HG03139 (cell line): ENCODE measurements around the gene CDYL.
"Not testable (repeated sequence)": the region's sequence is repeated elsewhere in the genome, so short reads cannot be mapped to it uniquely, and the experiment has no call there.

Experiments used
- ATAC-seq: cut with Tn5 transposase; IDR thresholded peaks from one replicate; pipeline ENCODE4 v1.9.1; 2021; ENCODE audit not compliant: unreplicated experiment

Gene CDYL

DNA sequence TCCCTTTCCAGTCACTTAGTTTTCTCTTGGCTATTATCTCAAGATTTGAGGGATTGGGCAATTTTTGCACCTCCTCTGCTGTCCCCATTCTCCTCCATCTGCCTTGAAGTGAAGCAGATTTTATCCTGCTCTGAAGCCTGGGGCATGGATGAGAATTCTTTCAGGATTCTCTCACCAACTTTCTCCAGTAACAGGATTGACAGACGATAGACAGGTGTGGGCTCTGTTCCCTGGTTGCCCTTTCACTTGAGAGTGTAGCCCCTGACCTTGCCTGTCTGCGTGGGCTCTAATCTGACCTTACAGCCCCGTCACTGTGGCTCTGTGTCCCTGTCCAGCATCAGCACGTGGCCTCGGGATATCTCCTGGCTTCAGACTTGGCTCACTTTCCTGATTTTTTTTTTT, 27.1 kb downstream of the CDYL start:
- ATAC-seq = no peak

DNA sequence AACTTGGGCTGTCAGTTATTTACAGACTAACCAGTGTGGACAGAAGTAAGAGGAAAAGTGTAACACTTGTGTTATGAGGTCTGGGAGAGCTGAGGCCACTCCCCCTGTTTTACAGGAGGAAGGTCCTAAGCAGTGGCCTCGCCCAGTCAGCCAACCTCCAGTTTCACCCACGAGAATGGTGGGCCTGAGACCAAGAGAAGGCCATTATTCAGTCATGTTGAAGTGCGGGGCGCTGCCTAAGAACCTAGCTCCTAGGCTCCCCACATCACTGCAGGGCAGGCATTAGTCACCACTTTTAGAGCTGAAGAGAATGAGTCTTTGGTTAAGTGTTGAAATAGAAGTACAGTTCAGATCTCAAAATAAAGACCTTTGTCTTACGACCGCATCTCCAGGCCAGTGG, 27.9 kb downstream of the CDYL start:
- ATAC-seq = no peak

DNA sequence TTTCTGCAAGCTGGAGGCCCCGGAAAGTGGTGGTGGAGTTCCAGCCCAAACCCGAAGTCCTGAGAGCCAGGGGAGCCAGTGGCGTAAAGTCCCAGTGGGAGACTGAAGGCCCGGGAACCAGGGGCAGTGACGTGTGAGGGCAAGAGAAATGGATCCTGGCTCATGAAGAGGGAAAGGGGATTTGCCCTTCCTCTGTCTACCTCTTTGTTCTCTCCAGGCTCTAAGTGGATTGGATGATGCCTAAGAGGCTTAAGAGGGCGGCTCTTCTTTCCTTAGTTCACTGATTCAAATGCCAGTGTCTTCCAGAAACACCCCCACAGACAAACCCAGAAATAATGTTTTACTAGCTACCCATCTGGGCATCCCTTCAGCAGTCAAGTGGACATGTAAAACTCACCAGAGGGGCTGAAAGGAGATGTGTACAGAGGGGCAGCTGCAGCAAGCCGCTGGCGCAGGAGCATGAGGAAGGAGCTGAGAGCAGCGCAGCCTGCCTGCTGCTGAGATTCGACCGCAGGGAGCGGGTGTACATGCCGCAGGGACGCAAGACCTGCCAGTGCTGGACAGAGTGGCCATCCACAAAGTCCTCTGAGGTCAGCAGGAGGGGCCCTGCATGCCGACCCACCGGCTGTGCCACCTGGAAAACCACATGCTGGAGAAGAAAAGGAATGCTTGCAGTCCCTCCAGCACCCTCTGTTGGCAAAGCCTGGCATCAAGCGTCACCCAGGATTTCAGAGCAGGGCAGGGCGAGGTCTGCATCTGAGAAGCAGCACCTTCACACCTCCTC, 29.5 kb downstream of the CDYL start:
- ATAC-seq = no peak

DNA sequence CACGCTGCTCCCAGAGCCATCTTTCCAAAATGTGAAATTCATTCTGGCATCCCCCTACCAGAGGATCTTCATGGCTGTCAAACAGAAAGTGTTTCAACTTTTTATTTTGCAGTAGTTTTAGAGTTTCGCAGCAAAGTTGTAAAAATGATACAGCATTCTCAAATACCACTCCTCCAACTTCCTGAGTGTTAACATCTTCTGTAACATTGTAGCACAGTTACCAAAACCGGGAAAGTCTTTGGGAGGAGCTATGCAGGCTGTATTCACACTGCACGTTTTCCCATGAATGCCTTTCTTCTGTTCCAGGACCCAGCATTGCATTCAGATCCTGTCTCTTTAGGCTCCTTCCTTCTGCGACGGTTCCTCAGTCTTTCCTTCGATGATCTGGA, 30.1 kb downstream of the CDYL start:
- ATAC-seq = no peak

DNA sequence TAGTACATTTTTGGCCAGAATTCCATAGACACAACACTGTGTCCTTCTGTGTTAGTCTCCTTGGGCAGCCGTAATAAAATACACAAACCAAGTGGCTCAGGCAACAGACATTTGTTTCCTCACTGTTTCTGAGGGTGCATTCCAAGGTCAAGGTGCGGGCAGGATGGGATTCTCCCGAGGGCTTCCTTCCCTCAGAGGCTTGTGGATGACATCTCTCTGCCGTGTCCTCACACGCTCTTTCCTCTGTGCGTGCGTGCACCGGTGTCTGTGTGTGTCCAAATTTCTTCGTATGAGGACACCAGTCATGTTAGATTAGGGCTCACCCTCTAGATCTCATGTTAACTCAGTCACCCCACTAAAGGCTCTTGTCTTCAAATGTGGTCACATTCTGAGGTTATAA, 30.6 kb downstream of the CDYL start:
- ATAC-seq = no peak

DNA sequence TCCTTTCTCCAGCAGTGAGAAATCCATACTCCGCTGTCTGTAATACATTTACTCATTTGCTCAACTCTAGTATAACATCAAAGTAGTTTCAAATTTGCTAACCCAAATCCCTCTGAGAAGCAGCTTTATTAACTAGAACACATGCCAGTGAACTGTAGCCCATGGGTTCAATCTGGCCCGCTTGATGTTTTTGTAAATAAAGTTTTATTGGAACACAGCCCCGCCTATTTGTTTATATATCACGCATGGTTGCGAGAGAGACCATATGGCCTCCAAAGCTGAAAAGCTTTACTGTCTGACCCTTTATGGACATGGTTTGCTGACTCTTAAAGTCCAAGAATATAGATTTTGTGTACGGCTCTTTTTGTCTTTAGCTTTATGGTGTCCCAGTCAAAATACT, 32.2 kb downstream of the CDYL start:
- ATAC-seq = no peak

DNA sequence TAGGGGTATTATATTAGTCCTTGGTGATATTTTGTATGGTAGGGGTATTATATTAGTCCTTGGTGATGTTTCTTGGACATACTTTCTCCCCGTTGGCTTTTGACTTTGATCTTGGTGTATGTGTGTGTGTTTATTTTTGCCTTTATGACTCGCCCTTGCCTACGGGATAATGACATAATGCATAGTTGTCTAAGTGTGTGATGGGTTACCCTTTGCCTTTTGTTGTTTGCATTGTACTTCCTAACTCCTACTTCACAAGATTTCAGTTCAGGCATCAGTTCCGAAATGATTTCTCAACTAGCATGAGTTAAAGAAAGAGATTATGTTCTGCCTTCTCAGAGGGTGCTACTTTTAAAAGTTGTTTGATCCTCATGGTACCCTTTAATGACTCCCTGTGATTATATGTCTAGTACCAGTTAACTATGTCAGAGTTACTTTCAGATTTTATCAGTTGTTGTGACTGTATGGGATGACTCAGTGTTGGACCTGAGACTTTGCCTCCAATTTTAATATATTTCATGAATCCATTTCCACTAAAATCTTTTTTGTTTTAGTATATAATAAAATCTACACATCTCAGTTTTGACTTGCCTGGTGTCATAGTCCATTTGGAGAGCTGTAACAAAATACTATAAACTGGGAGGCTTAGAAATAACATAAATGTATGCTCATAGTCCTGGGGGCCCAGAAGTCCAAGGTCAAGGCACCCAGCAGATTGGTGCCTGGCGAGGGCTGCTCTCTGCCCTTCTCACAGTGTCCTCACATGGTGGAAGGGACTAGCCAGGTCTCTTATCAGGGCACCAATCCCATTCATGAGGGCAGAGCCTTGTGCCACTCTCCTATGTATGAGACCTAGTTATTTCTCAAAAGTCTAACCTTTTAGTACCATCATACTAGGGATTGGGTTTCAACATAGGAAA, 34.1 kb downstream of the CDYL start:
- ATAC-seq = no peak

DNA sequence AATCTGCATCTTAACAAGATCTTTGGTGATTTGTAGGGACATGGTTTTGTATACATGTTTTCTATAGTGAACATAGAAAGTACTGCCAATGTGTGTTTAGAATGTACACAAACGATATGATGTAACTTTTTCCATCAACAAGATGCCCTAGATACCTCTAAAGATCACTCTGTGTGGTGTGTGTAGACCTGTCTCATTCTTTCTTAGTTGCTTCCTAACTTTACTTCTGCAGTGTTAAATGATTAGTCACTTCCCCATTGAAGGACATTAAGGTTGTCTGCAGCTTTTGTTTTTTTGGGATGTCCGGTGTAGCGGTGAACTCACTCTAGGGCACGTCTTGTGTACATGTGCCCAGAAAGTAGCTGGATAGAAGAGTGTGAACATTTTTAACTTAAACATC, 35.9 kb downstream of the CDYL start:
- ATAC-seq = no peak

DNA sequence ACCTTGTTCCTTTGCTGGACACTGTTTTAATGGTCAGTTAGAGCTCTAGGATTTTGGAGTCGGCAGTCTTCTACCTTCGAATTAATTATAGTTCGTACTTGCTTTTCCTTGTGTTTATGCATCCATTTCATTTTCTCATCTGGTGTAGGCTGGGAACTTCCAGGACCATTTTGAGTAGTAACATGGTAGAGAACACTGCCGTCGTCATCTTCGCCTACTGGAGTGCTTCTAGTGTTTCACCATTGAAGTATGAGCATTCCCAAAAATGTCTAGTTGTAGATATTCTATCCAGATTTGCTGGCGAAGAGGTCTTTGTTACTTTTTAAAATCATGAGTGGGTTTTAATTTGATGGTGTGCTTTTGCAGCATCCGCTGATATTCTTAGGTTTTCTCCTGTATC, 36.9 kb downstream of the CDYL start:
- no peak for ATAC-seq

DNA sequence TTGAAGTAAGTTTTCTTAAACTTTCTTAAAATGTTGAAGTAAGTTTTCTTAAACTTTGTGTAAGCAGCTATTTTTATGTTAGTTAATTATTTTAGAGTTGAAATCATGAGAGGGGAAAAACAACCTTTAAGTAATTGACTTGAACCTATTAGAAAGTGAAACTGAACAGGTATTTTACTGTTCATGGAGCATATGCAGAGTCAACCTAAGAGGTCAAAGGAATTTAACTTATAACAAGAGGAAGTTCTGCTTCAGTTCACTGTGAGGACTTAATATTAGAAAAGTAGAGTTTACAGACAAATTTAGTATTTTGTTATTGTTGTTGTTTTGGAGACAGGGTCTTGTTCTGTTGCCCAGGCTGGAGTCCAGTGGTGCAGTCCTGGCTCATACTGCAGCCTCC, 38.0 kb downstream of the CDYL start:
- no peak for ATAC-seq

DNA sequence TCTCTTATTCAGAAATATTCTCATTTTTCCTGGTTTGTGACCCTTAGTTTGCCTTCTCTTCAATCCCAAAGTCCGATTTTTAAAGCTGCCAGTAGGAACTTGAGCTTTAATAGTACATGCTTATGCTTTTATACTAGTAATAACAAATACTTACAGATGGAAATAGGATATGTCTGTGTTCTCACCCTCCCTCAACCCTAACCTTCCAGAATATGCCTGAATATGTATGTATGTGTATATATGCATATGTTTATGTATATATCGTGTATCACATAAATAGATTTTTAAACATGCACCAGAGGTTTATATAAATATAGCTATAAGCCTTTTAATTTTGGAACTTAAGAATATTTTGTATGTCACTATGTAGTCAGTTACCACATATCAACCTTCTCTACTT, 38.8 kb downstream of the CDYL start:
- no peak for ATAC-seq

DNA sequence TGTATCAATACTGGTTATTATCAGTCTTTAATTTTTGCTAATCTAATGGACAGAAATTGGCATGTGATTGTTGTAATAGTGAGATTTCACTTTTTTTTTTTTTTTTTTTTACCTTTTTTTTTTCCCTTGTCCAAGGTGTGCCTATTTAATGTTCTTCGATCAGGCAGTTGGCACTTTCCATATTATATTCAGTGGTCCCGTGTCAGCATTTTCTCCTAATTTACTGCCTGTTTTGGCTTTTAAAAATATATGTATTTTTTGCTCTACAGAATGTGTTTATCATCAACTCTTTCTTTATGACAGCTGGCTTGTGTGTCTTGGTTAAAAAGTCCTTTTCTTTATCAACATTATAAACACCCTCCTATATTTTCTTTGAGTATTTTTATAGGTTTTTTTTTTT, 39.4 kb downstream of the CDYL start:
- ATAC-seq = no peak

DNA sequence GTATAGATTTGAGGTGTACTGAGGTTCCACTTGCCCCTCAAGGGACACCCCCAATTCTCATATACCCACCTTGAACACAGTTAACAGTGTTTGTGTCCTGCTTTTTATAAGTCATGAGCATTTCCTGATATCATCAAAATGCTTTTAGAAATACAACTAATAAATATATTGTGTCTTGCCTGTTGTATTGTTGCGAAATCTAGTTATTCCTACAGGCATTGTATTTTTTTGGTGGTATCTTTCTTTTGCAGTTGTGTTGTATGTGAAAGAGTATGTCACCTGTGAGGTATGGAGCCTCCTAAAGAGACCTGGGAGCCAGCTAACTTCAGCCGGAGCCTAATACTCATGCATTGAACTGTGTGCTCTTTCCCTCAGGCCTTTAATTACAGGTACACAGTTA, 40.7 kb downstream of the CDYL start:
- no peak for ATAC-seq

DNA sequence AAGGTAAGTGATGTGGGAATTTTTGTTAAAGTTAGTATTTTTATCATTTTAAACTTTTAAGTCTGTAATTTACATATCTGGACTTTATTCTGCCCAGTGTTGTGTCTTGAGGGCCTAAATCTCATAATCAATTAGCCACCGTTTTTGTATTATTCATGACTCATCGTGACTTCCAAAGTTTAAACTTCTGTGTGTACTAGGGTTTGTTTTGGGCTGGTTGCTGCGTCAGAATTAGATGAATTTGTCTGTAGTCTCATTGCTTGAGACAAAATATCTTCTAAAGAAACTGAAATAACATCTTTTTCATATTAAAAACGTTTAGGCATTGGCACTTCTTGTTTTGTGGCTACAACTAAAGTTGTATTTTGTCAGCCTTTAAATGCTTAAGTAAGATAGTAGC, 41.3 kb downstream of the CDYL start:
- ATAC-seq = no peak

DNA sequence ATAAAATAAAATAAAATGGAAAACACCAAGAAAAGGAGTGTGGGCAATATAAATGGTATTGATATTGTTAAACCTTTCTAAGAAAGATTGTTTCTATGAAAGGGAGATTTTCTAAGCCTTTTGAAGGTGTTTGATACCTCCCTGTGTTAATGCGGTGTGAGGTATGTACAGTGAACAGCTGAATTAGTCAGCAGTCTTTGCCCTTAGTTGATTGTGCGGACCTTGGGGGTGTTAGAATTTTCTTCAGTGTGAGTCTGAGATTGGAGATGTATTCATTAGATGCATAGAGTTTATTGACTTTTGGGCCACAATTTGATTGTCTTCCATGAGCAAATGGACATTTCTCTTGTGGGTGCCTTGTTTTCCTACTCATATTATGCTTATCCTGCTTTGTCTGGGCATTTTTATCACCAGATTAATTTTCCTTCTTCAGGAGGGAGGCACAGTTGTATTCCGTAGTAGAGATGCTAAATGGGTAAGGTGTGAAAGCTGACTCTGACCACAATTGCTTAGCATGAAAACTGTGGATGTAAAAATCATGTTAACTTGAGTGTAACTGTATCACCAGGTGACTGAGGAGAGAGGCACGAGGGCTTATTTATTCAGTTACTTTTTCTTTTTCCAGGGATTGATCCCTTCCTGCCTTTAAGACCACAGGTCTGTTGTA, 42.2 kb downstream of the CDYL start:
- ATAC-seq = no peak

DNA sequence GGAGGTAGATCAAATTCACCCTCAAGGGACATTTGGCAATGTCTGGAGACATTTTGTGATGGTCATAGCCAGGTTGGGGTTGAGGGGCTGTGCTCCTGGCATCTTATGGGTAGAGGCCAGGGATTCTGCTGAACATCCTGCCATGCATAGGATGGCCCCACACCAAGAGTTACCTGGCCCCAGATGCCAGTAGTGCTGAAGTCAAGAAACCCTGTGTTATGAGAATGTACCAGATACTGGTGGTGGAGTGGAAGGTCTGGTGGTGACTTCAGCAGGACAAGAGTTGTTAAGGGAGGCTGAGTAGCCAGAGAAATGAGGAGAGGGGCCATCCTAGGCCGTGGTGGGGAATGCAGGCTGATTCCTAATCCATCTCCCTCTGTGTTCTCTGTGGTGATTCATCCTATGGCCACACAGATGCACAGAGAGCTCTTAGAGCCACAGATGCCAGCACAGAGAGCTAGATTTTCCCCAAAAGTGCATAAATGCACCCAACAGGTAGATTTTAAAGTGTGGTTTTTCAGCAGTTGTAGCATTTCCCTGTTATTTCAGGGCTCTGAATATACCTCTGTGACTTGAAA, 43.6 kb downstream of the CDYL start:
- ATAC-seq = no peak

DNA sequence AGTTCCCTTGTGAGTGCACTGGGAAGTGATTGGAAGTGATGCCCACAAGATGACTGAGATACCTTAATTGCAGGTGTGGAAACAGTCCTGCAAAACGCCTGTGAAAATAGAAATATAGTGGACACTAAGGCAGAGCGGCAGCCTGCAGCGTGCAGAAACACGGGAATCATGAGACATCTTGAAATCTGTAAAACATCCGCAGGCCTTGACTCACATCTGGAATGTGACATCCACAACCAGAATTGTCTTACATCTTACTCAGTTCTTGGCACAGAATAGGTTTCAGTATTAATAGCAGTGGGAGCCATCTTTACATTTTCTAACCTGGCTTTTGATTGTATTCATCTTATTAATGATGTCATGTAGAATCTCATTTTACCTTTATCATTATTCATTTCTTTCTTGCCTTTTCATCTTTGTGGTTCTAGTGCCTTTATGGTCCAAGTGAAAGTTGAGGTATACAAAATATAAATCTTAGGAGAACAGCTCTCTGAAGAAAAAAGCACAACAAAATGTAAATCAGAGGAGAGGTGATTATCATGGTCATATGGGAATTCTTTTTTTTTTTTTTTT, 44.6 kb downstream of the CDYL start:
- ATAC-seq = no peak

DNA sequence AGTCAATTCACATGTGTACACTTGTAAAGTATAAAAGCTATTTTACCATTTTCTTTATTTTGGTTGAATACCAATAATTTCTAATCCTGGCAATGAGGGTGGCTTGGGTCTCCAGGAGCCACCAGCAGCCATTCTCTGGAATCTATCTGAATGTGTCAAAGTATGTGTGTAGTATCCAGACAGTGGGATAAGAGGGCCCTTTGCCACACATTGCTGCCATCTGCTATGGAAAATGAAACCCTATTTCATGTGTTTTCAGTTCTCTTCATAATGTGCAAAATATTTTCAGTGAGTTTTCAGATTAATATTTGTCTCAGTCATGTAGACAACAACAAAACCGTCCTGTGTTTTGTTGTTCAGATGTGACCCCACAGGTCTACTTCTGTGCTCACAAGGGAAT, 46.3 kb downstream of the CDYL start:
- ATAC-seq = no peak

DNA sequence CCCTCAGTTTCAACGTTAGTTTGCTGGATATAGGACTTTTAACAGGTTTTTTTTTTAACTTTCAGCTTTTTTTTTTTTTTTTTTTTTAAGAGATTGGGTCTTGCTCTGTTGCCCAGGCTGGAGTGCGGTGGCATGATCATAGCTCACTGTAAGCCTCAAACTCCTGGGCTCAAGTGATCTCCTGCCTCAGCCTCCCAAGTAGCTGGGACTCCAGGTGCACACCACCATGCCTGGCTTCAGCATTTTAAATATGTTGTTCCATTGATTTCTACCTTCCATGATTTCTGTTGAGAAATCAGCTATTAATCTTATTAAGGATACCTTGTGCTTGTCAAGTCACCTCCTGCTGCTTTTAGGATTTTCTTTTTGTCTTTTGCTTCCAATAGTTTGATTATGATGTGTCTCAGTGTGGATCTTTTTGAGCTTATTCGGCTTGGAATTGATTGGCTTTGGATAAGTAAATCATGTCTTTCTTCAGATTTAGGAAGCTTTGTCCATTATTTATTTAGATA, 52.0 kb downstream of the CDYL start:
- no peak for ATAC-seq

DNA sequence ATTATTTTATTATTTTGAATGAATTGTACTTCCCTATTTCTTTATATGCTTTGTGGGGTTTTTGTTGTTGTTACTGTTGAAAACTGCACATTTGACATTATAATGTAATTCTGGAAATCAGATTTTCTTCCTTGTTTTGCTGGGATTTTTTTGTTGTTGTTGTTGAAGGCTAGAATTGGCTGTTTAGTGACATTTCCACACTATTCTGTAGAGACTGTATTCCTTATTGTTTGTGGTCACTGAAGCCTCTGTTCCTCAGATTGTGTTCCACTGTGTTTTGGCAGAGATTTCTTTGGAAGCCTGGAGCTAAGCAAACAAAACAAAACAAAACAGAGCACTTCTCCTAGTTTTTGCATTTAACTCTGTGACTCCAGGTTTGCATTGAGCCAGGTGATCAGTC, 52.9 kb downstream of the CDYL start:
- no peak for ATAC-seq

DNA sequence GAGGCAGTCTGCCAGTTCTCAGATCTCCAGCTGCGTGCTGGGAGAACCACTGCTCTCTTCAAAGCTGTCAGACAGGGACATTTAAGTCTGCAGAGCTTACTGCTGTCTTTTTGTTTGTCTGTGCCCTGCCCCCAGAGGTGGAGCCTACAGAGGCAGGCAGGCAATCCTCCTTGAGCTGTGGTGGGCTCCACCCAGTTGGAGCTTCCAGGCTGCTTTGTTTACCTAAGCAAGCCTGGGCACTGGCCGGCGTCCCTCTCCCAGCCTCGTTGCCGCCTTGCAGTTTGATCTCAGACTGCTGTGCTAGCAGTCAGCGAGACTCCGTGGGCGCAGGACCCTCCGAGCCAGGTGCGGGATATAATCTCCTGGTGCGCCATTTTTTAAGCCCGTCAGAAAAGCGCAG, 59.3 kb downstream of the CDYL start:
- ATAC-seq = not testable (repeated sequence)
